ENCODE data around the gene BACH2.

The BACH2 gene

GRCh38 chr6:90008189-90008907 is 288.3 kb downstream of the BACH2 start:
- no peak for TF ChIP-seq CTCF (conservative IDR thresholded peaks at IDR 0.05; ENCODE audit: low read depth, low read length)
- no peak for DNase-seq (ENCODE audit: low read depth)
- H3K4me3 ChIP-seq (ENCODE audit: low read depth, low read length) = no peak overlapping the region

- no peak for DNase-seq (ENCODE audit: low read depth)
- no peak for TF ChIP-seq CTCF (conservative IDR thresholded peaks at IDR 0.05; ENCODE audit: low read depth, low read length)
- no peak overlapping the region for H3K4me3 ChIP-seq (ENCODE audit: low read depth, low read length)
Measured at GRCh38 chr6:90005048-90005827, 291.4 kb downstream of the BACH2 start.

- TF ChIP-seq CTCF (conservative IDR thresholded peaks at IDR 0.05; ENCODE audit: low read depth, low read length) = no peak
- DNase-seq (ENCODE audit: low read depth) = no peak
- no peak overlapping the region for H3K4me3 ChIP-seq (ENCODE audit: low read depth, low read length)
Measured at GRCh38 chr6:90004511-90004910, 292.1 kb downstream of the BACH2 start.

- no peak for DNase-seq (ENCODE audit: low read depth)
- TF ChIP-seq CTCF (conservative IDR thresholded peaks at IDR 0.05; ENCODE audit: low read depth, low read length) = no peak
- H3K4me3 ChIP-seq (ENCODE audit: low read depth, low read length) = no peak overlapping the region
Measured at GRCh38 chr6:90003941-90004340, 292.7 kb downstream of the BACH2 start.

- DNase-seq (ENCODE audit: low read depth) = no peak
- no peak for TF ChIP-seq CTCF (conservative IDR thresholded peaks at IDR 0.05; ENCODE audit: low read depth, low read length)
Measured at GRCh38 chr6:90003069-90003795, 293.4 kb downstream of the BACH2 start.

GRCh38 chr6:90000864-90001731 is 295.5 kb downstream of the BACH2 start:
- no peak overlapping the region for H3K4me3 ChIP-seq (ENCODE audit: low read depth, low read length)

More at GRCh38 chr6:90003069-90003795, 293.4 kb downstream of the BACH2 start:
- no peak overlapping the region for H3K4me3 ChIP-seq (ENCODE audit: low read depth, low read length)

More at GRCh38 chr6:90000864-90001731, 295.5 kb downstream of the BACH2 start:
- no peak for TF ChIP-seq CTCF (conservative IDR thresholded peaks at IDR 0.05; ENCODE audit: low read depth, low read length)
- DNase-seq (ENCODE audit: low read depth) = no peak
